ENCODE results near the gene PAGE3. TPM values are rescaled to one million over a fixed set of nuclear protein-coding genes. Genes with fewer than 3 reads are reported as not detected.

Gene PAGE3
- total RNA-seq (2014; rRNA removed; shearing (Covaris generic)), result not detected in 2 replicates

GRCh38 chrX:55264816-55265215 is at the start of gene PAGE3:
Gene PAGE3 (minus strand): TSS chrX:55264916. CDS start chrX:55263903, 1,013 bp downstream.
- no peak for DNase-seq (ENCODE audit: low read depth)

- peak; percentile 21 for DNase-seq (ENCODE audit: low read depth)
Observed at GRCh38 chrX:55312655-55313054, 47.9 kb upstream of the PAGE3 start.

GRCh38 chrX:55290963-55291362 is 26.2 kb upstream of the PAGE3 start:
- DNase-seq (ENCODE audit: low read depth), result no peak

GRCh38 chrX:55279832-55280231 is 15.1 kb upstream of the PAGE3 start:
- DNase-seq (ENCODE audit: low read depth), result peak; percentile 65

GRCh38 chrX:55260806-55261205 is 3.9 kb downstream of the PAGE3 start:
- DNase-seq (ENCODE audit: low read depth), result no peak

- no peak for DNase-seq (ENCODE audit: low read depth)
Observed at GRCh38 chrX:55253528-55253927, 11.2 kb downstream of the PAGE3 start.

- DNase-seq (ENCODE audit: low read depth), result no peak
Observed at GRCh38 chrX:55240788-55241340, 23.9 kb downstream of the PAGE3 start.

- DNase-seq (ENCODE audit: low read depth), result peak; percentile 87
Observed at GRCh38 chrX:55220119-55220794, 44.5 kb downstream of the PAGE3 start, which contains the start of gene PAGE5. Gene PAGE5 (plus strand): TSS chrX:55220346. CDS start chrX:55221383, 1,037 bp downstream.

- peak; percentile 13 for DNase-seq (ENCODE audit: low read depth)
Observed at GRCh38 chrX:55213381-55213780, 51.3 kb downstream of the PAGE3 start.

GRCh38 chrX:55210931-55211677 is 53.6 kb downstream of the PAGE3 start:
- DNase-seq (ENCODE audit: low read depth), result no peak

Other genes starting within 250 kb of the PAGE3 start
- gene ALAS2, start 233.9 kb downstream of the PAGE3 start, total RNA-seq (2014; rRNA removed; shearing (Covaris generic)), result not detected in 2 replicates
- 2.3 TPM in 1 of 2 replicates, not detected in the other for gene PAGE2B, start 189.9 kb downstream of the PAGE3 start, total RNA-seq (2014; rRNA removed; shearing (Covaris generic))
- gene PAGE2, start 175.9 kb downstream of the PAGE3 start, total RNA-seq (2014; rRNA removed; shearing (Covaris generic)), result 0.29 and 1.1 TPM in 2 replicates
- 326 and 338 TPM in 2 replicates for gene PAGE5, start 44.6 kb downstream of the PAGE3 start, total RNA-seq (2014; rRNA removed; shearing (Covaris generic))
- gene MAGEH1, start 187.2 kb upstream of the PAGE3 start, total RNA-seq (2014; rRNA removed; shearing (Covaris generic)), result 21.3 and 24.4 TPM in 2 replicates
- gene USP51, start 224.9 kb upstream of the PAGE3 start, total RNA-seq (2014; rRNA removed; shearing (Covaris generic)), result 1.1 and 2.0 TPM in 2 replicates